Activated naive CD4-positive, alpha-beta T cell treated with anti-CD3 and anti-CD28 coated beads, Interleukin-2, amount 10 ng/mL, durations not matched to agents 7 days and 5 days (primary cell): ENCODE data around the gene SIM1.

ENCODE experiments used
- CTCF ChIA-PET: fragments of 350-600 bp; sonication (Branson Sonifier 250); formaldehyde crosslinking; loops from one replicate; lab custom pipeline; 2021; ENCODE audit warnings: antibody characterized with exemption; lab: Charles Lee
- DNase-seq: peaks from one replicate; pipeline ENCODE4 v3.0.0-alpha.2; 2020
- H3K27ac Mint-ChIP-seq: one replicate; pipeline ENCODE4 v1.8.0; 2021; ENCODE audit warnings: mild to moderate bottlenecking, moderate library complexity, mixed read lengths
- H3K27me3 Mint-ChIP-seq: one replicate; pipeline ENCODE4 v1.8.0; 2021; ENCODE audit warnings: mild to moderate bottlenecking, mixed read lengths
- H3K36me3 Mint-ChIP-seq: one replicate; pipeline ENCODE4 v1.8.0; 2021; ENCODE audit warnings: mixed read lengths
- H3K4me1 Mint-ChIP-seq: one replicate; pipeline ENCODE4 v1.8.0; 2021; ENCODE audit warnings: mixed read lengths
- H3K4me3 Mint-ChIP-seq: one replicate; pipeline ENCODE4 v1.8.0; 2021; ENCODE audit warnings: mild to moderate bottlenecking, moderate library complexity, mixed read lengths
- H3K9me3 Mint-ChIP-seq: one replicate; pipeline ENCODE4 v1.8.0; 2021; ENCODE audit warnings: mixed read lengths

SIM1 gene

DNA sequence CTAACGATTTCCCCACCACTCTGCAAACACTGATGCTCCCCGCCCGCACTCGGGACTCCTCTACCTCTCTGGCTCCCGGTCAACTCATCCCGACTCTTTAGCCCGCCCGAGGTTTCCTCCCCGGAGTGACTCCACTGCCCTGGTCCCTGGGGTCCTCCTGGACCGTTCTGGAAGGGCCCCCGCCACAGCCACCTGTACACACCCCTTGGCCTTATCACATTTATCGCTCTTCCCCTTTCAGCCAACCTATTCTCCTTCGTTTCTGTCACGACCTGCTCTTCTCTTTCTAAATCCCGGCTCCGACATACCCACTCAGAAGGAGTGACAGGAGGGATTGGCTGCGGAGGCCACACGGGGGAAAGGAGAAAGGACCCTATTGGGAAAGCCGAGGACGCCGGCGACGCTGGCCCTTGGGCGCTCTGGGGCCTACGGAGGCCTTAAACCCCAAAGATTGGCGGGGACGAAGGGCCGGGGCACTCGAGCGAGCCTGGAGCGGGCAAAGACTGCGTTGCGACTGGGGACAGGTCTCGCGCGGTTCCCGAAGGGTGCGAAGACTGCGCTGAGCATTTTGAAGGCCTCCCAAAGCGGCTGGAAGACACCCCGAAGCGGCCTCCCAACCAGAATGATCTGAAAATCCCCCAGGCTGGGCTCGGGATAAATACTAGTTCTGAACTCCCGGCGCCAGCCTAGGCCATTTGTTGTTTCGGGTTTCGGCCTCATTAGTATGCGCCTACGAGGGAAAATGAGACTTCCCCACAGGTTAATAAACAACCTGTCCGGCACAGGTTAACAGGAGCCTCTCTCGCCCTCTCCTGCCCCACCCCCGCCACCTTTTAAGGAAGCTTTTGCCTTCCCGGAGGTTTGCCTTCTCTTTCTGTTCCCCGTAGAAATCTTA is 9.2 kb downstream of the SIM1 start:
- CTCF ChIA-PET = interaction anchor here (1.5 kb wide), 1 partner anchor 9 kb away, joined by 3 read pairs; no protein-coding TSS in a partner anchor
- H3K9me3 Mint-ChIP-seq = no peaks in the 10 kb centered on the region
- H3K4me3 Mint-ChIP-seq = no peak overlapping the region
- H3K4me1 Mint-ChIP-seq = no peaks in the 10 kb centered on the region
- peaks cover 1% of the 10 kb centered on the region for H3K27me3 Mint-ChIP-seq
- H3K36me3 Mint-ChIP-seq = peaks cover 17% of the 10 kb centered on the region
- no peak for DNase-seq
- H3K27ac Mint-ChIP-seq = peak overlapping the region; percentile 35

GRCh38 chr6:100454551-100455229 is 10.0 kb downstream of the SIM1 start:
- no peak overlapping the region for H3K4me3 Mint-ChIP-seq
- no peaks in the 10 kb centered on the region for H3K27me3 Mint-ChIP-seq
- CTCF ChIA-PET = no interaction called here
- no peaks in the 10 kb centered on the region for H3K9me3 Mint-ChIP-seq
- peaks cover 17% of the 10 kb centered on the region for H3K36me3 Mint-ChIP-seq
- no peak for DNase-seq
- no peaks in the 10 kb centered on the region for H3K4me1 Mint-ChIP-seq
- peak overlapping the region; percentile 26 for H3K27ac Mint-ChIP-seq

DNA sequence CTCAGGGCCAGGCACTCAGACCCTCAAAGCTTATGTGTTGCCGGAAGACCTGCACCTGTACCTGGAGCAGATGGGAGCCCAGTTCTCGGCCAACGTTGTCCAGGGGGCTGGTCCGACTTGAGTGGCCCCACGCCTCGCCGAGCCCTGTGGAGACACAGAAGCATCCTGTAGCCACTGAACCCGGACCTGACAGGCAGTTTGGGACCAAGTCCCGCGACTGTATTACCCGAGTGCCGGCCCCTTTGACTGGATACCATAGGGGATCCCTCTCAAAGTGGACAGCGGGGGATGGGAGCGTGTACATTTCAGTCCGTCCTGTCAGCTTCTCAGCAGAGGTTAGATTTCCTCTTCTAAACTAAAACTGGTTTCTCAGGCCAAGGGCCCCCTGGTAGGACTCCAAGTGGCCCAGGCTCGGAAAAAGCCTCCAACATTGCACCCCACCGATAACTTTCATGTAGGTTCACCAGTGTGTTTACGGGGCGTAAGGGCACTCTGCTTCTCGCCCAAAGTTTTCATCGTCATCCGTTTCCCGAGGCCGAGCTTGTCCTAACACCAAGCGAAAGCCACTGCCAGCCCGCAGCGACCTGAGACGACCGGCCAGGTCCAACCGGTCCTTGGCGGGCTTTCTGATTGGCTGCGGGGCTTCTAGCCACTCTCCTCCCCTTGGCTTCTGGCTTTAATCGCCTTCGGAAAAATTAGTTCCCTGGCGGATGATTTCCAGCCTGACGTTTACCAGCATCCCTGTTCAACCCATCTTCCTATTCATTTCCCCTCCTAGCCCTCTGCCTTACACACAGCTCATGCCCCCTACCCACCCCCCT is 10.8 kb downstream of the SIM1 start:
- no peak overlapping the region for H3K4me3 Mint-ChIP-seq
- CTCF ChIA-PET = interaction anchor here (1.0 kb wide), 1 partner anchor 9 kb away, joined by 3 read pairs; no protein-coding TSS in a partner anchor

DNA sequence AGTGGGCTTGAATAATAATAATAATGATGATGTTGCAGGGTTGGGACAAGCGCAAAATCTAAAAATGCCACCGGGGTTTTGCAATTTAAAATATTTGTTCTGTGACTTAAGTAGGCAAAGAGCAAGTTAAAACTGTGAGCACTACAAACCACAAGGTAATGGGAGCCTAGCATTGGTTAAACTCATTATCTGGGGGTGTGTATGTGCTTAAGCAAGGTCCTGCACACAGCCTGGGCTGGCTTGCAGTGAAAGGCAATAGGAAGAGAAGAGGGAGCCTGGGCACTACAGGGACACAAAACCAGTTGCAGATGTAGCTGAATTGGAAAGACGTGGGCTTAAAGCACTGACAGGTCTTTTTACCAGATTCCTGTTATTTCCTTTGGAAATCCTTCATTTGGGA is 11.7 kb downstream of the SIM1 start:
- CTCF ChIA-PET = interaction anchor here (1.0 kb wide), 1 partner anchor 8 kb away, joined by 3 read pairs; no protein-coding TSS in a partner anchor
- peaks cover 20% of the 10 kb centered on the region for H3K36me3 Mint-ChIP-seq
- peak overlapping the region; percentile 51 for H3K27ac Mint-ChIP-seq
- H3K4me1 Mint-ChIP-seq = no peaks in the 10 kb centered on the region
- DNase-seq = no peak
- H3K4me3 Mint-ChIP-seq = no peak overlapping the region
- H3K27me3 Mint-ChIP-seq = no peaks in the 10 kb centered on the region
- H3K9me3 Mint-ChIP-seq = no peaks in the 10 kb centered on the region

More for the DNA sequence above, 10.8 kb downstream of the SIM1 start:
- no peak overlapping the region for H3K27ac Mint-ChIP-seq
- peaks cover 20% of the 10 kb centered on the region for H3K36me3 Mint-ChIP-seq
- H3K27me3 Mint-ChIP-seq = no peaks in the 10 kb centered on the region
- no peaks in the 10 kb centered on the region for H3K4me1 Mint-ChIP-seq
- no peaks in the 10 kb centered on the region for H3K9me3 Mint-ChIP-seq
- DNase-seq = no peak

DNA sequence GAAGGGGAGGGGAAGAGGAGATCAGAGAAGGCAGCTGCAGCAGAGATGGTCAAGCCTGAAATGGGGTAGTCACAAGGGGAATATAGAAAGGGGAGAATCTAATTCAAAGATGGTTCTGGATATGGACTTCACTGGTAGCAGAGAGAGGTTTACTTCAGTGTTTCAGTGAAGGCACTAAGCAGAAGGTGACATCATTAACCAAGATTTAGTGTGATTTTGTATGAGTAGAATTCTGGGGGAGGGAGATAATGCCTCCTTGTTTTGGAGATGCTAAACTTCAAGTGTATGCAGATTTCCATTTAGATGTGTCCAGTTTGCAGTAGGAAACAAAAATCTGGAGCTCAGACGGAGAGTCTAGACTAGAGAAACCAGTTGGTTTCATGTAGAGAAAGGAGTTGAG is 13.1 kb downstream of the SIM1 start:
- no peaks in the 10 kb centered on the region for H3K9me3 Mint-ChIP-seq
- H3K4me3 Mint-ChIP-seq = no peak overlapping the region
- CTCF ChIA-PET = no interaction called here
- no peaks in the 10 kb centered on the region for H3K27me3 Mint-ChIP-seq
- no peak for DNase-seq
- H3K36me3 Mint-ChIP-seq = peaks cover 13% of the 10 kb centered on the region
- H3K27ac Mint-ChIP-seq = no peak overlapping the region
- peaks cover 7% of the 10 kb centered on the region for H3K4me1 Mint-ChIP-seq

DNA sequence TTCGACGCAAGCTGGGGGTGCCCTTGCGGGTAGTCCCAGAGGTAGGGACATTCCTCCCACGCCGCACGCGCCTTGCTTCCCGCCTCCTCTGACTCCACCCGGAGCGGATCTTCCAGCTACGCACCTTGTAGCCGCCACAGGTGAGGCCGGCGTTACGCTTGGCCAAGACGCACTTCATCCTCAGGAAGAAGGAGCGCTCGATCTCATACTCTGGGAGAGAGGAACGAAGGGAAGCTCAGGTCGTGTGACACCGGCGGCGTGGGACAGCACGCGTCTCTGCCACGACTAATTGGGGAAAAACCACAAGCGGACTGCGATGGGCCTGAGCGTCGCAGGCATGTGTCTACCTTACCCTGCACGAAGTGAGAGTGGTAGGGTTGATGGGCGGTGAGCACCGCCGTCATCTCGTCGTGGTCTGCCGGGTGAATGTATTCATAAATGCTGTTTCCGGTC is 15.5 kb downstream of the SIM1 start:
- CTCF ChIA-PET = interaction anchor here (0.6 kb wide), 1 partner anchor 556 kb away, joined by 3 read pairs; no protein-coding TSS in a partner anchor
- no peaks in the 10 kb centered on the region for H3K9me3 Mint-ChIP-seq
- no peak overlapping the region for H3K4me3 Mint-ChIP-seq
- H3K27ac Mint-ChIP-seq = no peak overlapping the region
- no peaks in the 10 kb centered on the region for H3K27me3 Mint-ChIP-seq
- peaks cover 7% of the 10 kb centered on the region for H3K4me1 Mint-ChIP-seq
- peaks cover 5% of the 10 kb centered on the region for H3K36me3 Mint-ChIP-seq
- no peak for DNase-seq

GRCh38 chr6:100447900-100448748 is 16.6 kb downstream of the SIM1 start:
- Mint-ChIP-seq H3K27me3 (no peaks in the 10 kb centered on the region), H3K36me3 (peaks cover 5% of the 10 kb centered on the region), H3K4me3 (no peak overlapping the region), H3K4me1 (peaks cover 7% of the 10 kb centered on the region), H3K9me3 (no peaks in the 10 kb centered on the region), H3K27ac (no peak overlapping the region)
- CTCF ChIA-PET = no interaction called here
- DNase-seq = no peak

DNA sequence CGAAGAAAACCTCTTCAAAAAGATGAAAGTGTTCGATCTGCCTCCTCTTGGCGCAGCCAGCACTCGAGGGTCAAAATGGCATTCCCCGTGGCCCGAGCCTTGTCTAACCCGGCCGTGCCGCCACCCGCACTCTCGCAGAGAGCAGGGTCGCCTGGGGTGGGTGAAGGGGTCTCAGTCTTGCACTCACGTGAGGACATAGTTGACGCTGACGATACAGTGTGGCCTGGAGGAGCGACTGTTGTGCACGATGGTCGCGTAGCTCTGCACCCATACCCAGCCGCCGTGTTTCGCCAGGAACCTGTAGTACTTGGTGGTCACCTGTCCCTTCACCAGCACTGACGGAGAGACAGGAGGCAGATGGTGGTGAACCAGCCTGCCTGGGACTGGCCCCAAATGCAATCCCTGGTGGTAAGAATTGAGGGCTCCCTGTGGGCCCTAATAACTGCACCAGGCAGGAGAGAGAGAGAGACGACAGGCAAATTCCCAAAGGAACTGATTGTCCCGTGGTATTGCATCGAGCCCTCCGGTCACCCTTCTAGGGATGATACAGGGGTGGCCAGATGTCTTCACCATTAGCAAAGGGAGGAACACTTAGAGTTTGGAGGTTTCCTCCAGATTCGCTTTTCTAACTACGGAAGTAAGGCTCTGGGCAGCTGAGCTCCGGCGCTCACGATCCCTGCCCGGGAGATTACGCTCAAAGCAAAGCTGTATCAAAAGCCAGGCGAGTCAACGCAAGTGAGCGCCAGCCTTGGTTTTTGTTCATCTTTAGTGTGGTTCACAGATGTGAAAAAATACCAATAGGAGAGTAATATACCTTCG is 17.4 kb downstream of the SIM1 start:
- Mint-ChIP-seq H3K4me3 (peak overlapping the region; percentile 8), H3K9me3 (no peaks in the 10 kb centered on the region), H3K27ac (no peak overlapping the region), H3K36me3 (peaks cover 5% of the 10 kb centered on the region), H3K4me1 (peaks cover 7% of the 10 kb centered on the region), H3K27me3 (no peaks in the 10 kb centered on the region)
- CTCF ChIA-PET = interaction anchor here (0.9 kb wide), 1 partner anchor 9 kb away, joined by 3 read pairs; no protein-coding TSS in a partner anchor
- no peak for DNase-seq

DNA sequence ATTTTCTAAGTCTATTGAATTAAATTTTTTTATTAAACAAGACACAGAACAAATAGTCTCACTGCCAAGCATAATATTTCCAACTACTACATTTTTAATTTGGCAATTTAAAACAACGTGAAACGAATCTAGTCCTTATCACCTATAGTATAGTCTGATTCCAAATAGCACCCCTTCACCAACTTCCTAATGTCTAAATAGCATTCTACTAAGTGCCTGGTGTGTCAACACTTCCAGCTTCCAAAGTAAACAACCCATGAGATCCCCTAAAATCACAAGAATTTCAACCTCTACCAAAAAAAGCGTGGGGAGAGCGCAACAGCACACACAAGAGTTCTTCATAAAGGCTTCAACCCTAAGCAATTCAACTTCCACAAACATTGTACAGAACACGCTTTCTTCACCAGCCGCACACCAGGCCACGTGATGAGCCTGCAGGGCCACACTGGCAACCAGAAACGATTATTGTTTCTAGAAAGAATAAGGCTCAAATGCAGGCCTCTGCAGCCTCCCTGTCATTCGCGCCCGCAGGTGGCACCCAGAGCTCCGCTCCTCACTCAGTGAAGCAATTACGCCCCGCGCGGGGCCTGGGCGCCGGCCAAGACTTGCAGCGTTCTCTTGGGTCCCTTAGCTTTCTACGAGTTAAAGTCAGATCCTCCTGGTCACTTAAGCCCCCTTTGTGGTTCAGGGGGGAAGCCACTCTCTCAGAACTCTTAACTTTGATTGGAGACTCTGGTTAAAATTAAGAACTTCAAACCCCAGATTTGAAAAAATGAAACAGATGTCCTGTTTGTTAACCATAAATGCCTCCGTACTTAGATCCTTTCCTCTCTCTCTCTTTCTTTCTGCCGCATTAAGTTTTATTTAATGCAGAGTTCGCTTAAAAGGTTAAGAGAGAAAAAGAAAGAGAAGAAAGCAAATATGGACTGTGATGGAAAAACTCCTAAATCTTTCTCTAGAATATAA is 18.3 kb downstream of the SIM1 start:
- DNase-seq = no peak
- H3K9me3 Mint-ChIP-seq = no peaks in the 10 kb centered on the region
- H3K27ac Mint-ChIP-seq = no peak overlapping the region
- peaks cover 5% of the 10 kb centered on the region for H3K36me3 Mint-ChIP-seq
- no peak overlapping the region for H3K4me3 Mint-ChIP-seq
- peaks cover 4% of the 10 kb centered on the region for H3K27me3 Mint-ChIP-seq
- CTCF ChIA-PET = interaction anchor here (0.9 kb wide), 1 partner anchor 10 kb away, joined by 3 read pairs; no protein-coding TSS in a partner anchor
- peaks cover 7% of the 10 kb centered on the region for H3K4me1 Mint-ChIP-seq

DNA sequence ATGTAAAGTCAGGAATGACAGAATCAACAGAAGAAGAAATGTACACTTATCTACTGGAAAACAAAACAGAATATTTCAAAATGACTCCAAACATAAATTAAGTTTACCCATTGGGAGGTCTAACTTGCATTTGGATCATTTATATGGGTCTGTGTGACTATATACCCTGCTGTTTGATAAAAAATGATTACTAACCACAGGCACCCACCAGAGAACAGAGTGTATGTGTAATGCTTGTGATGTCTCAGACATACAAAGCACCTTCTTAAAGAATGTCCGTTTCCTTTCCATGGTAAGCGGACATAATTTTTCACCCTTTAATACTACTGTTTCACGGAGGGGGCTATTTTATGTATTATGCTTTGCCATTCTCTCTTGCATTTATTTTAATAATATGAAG is 19.2 kb downstream of the SIM1 start:
- Mint-ChIP-seq H3K4me1 (peaks cover 7% of the 10 kb centered on the region), H3K9me3 (no peaks in the 10 kb centered on the region), H3K27ac (no peak overlapping the region), H3K4me3 (no peak overlapping the region), H3K27me3 (peaks cover 10% of the 10 kb centered on the region), H3K36me3 (peaks cover 5% of the 10 kb centered on the region)
- DNase-seq = no peak
- CTCF ChIA-PET = interaction anchor here (1.1 kb wide), 1 partner anchor 8 kb away, joined by 3 read pairs; no protein-coding TSS in a partner anchor

GRCh38 chr6:100440935-100441334 is 23.8 kb downstream of the SIM1 start:
- Mint-ChIP-seq H3K4me1 (no peaks in the 10 kb centered on the region), H3K27ac (no peak overlapping the region), H3K9me3 (no peaks in the 10 kb centered on the region), H3K36me3 (no peaks in the 10 kb centered on the region), H3K4me3 (no peak overlapping the region), H3K27me3 (peaks cover 13% of the 10 kb centered on the region)
- CTCF ChIA-PET = no interaction called here
- no peak for DNase-seq

- DNase-seq = no peak
- Mint-ChIP-seq H3K27ac (no peak overlapping the region), H3K36me3 (no peaks in the 10 kb centered on the region), H3K9me3 (no peaks in the 10 kb centered on the region), H3K4me1 (no peaks in the 10 kb centered on the region), H3K27me3 (peaks cover 1% of the 10 kb centered on the region), H3K4me3 (no peak overlapping the region)
- CTCF ChIA-PET = no interaction called here
Measured at GRCh38 chr6:100435299-100435698, 29.4 kb downstream of the SIM1 start.
